Thoracic aorta (tissue), 2 donors: ENCODE data around the gene MAP3K14. TPM values are rescaled to one million over a fixed set of nuclear protein-coding genes. Genes with fewer than 3 reads are reported as not detected.

ENCODE experiments used
- ATAC-seq: fragments of 150-250 bp; one replicate; pipeline ENCODE4 v1.8.0; 2017; ENCODE audit warnings: low read depth; ENCODE audit not compliant: insufficient number of reproducible peaks, low FRiP score
- DNase-seq: peaks from one replicate; pipeline ENCODE4 v3.0.0-alpha.2; 2020; ENCODE audit warnings: low spot score
- H3K27ac ChIP-seq, 2 donors: fragments of 200-600 bp; sonication (generic); 1 replicate in 1 of 2; 2 replicates in 1 of 2; pipeline ENCODE4 v1.5.1; 2016; ENCODE audit warnings: mild to moderate bottlenecking in 2 of 2, moderate library complexity in 2 of 2
- H3K27me3 ChIP-seq: fragments of 200-600 bp; sonication (generic); replicated peaks from 2 replicates; pipeline ENCODE4 v1.6.0; 2016; ENCODE audit warnings: mild to moderate bottlenecking; ENCODE audit not compliant: insufficient read depth
- H3K36me3 ChIP-seq: fragments of 200-600 bp; sonication (generic); one replicate; pipeline ENCODE4 v1.5.1; 2016
- H3K4me1 ChIP-seq, 2 donors: fragments of 200-600 bp; sonication (generic); 1 replicate in 1 of 2; 2 replicates in 1 of 2; pipeline versions ENCODE4 v1.5.1 to v1.6.0; 2016; ENCODE audit warnings: low read depth in 2 of 2, mild to moderate bottlenecking in 1 of 2; ENCODE audit not compliant: control insufficient read depth in 1 of 2
- H3K4me3 ChIP-seq: fragments of 200-600 bp; sonication (generic); 2 replicates; pipeline ENCODE4 v1.5.1; 2016; ENCODE audit warnings: mild to moderate bottlenecking
- H3K9me3 ChIP-seq: fragments of 200-600 bp; sonication (generic); 2 replicates; pipeline ENCODE4 v1.5.1; 2016
- CTCF ChIP-seq: fragments of 200-600 bp; sonication (generic); IDR thresholded peaks from one replicate; pipeline ENCODE4 v1.5.1; 2019; ENCODE audit warnings: antibody characterized with exemption
- total RNA-seq, 2 donors: library from RNA; depleted of rRNA; stranded (reverse); fragments of >200 nt; gene quantifications; one replicate each; pipeline versions ENCODE4 v1.1.0 to v1.2.3, GENCODE V29; 2016

Gene MAP3K14
- total RNA-seq, 2 donors from 2014 or later = 10.1 to 10.7 TPM

GRCh38 chr17:45320349-45320930 lies 3.6 kb upstream of the MAP3K14 start:
- Histone ChIP-seq H3K27me3 (no peaks in the 10 kb centered on the region), H3K4me3 (no peak overlapping the region), H3K36me3 (no peaks in the 10 kb centered on the region), H3K9me3 (no peaks in the 10 kb centered on the region), H3K4me1 (peaks cover 16 to 56% of the 10 kb centered on the region in 2 donors), H3K27ac (peak overlapping the region in 1 of 2 donors; percentile 33)
- no peak for TF ChIP-seq CTCF
- DNase-seq (no peak), ATAC-seq (no peak)

- Histone ChIP-seq H3K4me1 (peaks cover 26 to 67% of the 10 kb centered on the region in 2 donors), H3K27ac (no peak overlapping the region)
- no peak for ATAC-seq
Measured at GRCh38 chr17:45319239-45319703, 2.5 kb upstream of the MAP3K14 start.

GRCh38 chr17:45318561-45319230 lies 1.9 kb upstream of the MAP3K14 start:
- no peak for TF ChIP-seq CTCF
- Histone ChIP-seq H3K9me3 (no peaks in the 10 kb centered on the region), H3K36me3 (no peaks in the 10 kb centered on the region), H3K27me3 (no peaks in the 10 kb centered on the region), H3K4me3 (no peak overlapping the region), H3K27ac (no peak overlapping the region), H3K4me1 (peaks cover 32 to 73% of the 10 kb centered on the region in 2 donors)
- ATAC-seq (no peak), DNase-seq (no peak)

More at GRCh38 chr17:45319239-45319703, 2.5 kb upstream of the MAP3K14 start:
- TF ChIP-seq CTCF = no peak
- DNase-seq = no peak
- no peaks in the 10 kb centered on the region for H3K36me3 ChIP-seq
- H3K9me3 ChIP-seq = no peaks in the 10 kb centered on the region
- H3K27me3 ChIP-seq = no peaks in the 10 kb centered on the region
- no peak overlapping the region for H3K4me3 ChIP-seq

DNA sequence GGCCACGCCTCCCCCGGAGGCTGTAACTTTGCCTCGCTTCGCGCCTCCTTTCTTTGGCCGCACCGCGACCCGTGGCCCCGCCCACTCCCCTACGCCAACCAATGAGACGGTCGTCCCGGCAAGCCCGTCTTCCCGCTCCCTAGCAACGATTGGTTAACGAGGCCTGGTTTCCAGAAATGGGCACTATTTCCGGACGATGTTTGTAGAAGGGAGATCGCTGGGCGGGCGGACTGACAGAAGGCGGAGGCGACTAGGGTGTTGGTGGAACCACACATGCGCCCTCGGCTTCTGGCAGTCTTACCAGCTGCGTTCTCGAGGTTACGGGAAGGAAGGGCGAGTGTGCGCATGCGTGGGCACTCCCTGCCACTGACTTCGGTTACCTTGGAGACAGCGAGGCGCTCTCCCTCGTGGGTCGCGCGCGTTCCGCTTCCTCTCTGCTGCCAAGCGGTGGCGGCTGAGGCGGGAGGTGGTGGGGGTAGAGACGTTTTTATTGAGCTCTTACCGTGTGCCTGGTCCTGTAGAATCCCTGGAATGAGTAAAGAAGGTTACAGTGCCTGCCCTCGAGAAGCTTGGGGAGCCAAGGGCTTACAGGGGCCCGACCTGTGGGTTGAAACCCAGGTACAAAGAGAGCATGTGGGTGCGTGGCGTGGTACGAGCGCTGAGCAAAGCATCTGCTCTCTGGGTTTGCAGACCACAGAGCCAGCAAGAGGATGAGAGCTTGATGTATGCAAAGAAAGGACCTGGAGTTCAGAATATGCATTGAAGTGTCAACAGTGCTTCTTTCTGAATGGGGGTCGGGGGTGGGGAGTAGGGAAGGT lies 500 bp upstream of the MAP3K14 start:
- DNase-seq = peak; percentile 100
- peak overlapping the region; percentile 78 for H3K4me3 ChIP-seq
- no peaks in the 10 kb centered on the region for H3K27me3 ChIP-seq
- no peaks in the 10 kb centered on the region for H3K36me3 ChIP-seq
- peak; percentile 93 for ATAC-seq
- TF ChIP-seq CTCF = no peak
- H3K9me3 ChIP-seq = no peaks in the 10 kb centered on the region
- H3K4me1 ChIP-seq = peaks cover 45 to 87% of the 10 kb centered on the region in 2 donors
- H3K27ac ChIP-seq = peak overlapping the region; percentile 87
